Measurements from ENCODE around the gene DSC3. TPM values are rescaled to one million over a fixed set of nuclear protein-coding genes. Genes with fewer than 3 reads are reported as not detected.
A peak's percentile ranks its signal among the peaks of the same experiment; 100 is the strongest.

The DSC3 gene
- total RNA-seq, 1 donor from 2014 or later: 0.47 TPM

GRCh38 chr18:30945761-30946160 lies 96.8 kb downstream of the DSC3 start:
- H3K27ac Mint-ChIP-seq (ENCODE audit: unreplicated experiment): no peak overlapping the region
- H3K4me3 Mint-ChIP-seq (ENCODE audit: unreplicated experiment): no peak overlapping the region
- no peak for DNase-seq
- H3K4me1 Mint-ChIP-seq (ENCODE audit: low read depth, unreplicated experiment): peaks cover 7% of the 10 kb centered on the region
- peaks cover 7% of the 10 kb centered on the region for H3K36me3 Mint-ChIP-seq (ENCODE audit: unreplicated experiment)
- no peak for TF ChIP-seq CTCF (IDR thresholded peaks at IDR 0.05; ENCODE audit: partially characterized antibody, unreplicated experiment)
- peaks cover 5% of the 10 kb centered on the region for H3K9me3 Mint-ChIP-seq (ENCODE audit: unreplicated experiment)
- H3K27me3 Mint-ChIP-seq (ENCODE audit: unreplicated experiment): no peaks in the 10 kb centered on the region

GRCh38 chr18:30944773-30945417 lies 97.6 kb downstream of the DSC3 start:
- Mint-ChIP-seq H3K36me3 (ENCODE audit: unreplicated experiment) (peaks cover 7% of the 10 kb centered on the region), H3K27me3 (ENCODE audit: unreplicated experiment) (no peaks in the 10 kb centered on the region), H3K4me1 (ENCODE audit: low read depth, unreplicated experiment) (peaks cover 7% of the 10 kb centered on the region), H3K9me3 (ENCODE audit: unreplicated experiment) (peaks cover 5% of the 10 kb centered on the region), H3K27ac (ENCODE audit: unreplicated experiment) (peak overlapping the region; percentile 12), H3K4me3 (ENCODE audit: unreplicated experiment) (no peak overlapping the region)
- no peak for DNase-seq
- TF ChIP-seq CTCF (IDR thresholded peaks at IDR 0.05; ENCODE audit: partially characterized antibody, unreplicated experiment): no peak

- no peaks in the 10 kb centered on the region for H3K27me3 Mint-ChIP-seq (ENCODE audit: unreplicated experiment)
- H3K9me3 Mint-ChIP-seq (ENCODE audit: unreplicated experiment): peaks cover 5% of the 10 kb centered on the region
- H3K4me3 Mint-ChIP-seq (ENCODE audit: unreplicated experiment): no peak overlapping the region
- peaks cover 7% of the 10 kb centered on the region for H3K36me3 Mint-ChIP-seq (ENCODE audit: unreplicated experiment)
- no peak for TF ChIP-seq CTCF (IDR thresholded peaks at IDR 0.05; ENCODE audit: partially characterized antibody, unreplicated experiment)
- H3K4me1 Mint-ChIP-seq (ENCODE audit: low read depth, unreplicated experiment): peaks cover 7% of the 10 kb centered on the region
- H3K27ac Mint-ChIP-seq (ENCODE audit: unreplicated experiment): no peak overlapping the region
- no peak for DNase-seq
These were observed 101.5 kb downstream of the DSC3 start for GRCh38 chr18:30940952-30941539.

Other genes starting within 250 kb of the DSC3 start
- 31.4 TPM for gene DSC2, start 59.7 kb upstream of the DSC3 start, total RNA-seq (ENCODE audit: unreplicated experiment)
- gene DSC1, start 120.1 kb upstream of the DSC3 start, total RNA-seq (ENCODE audit: unreplicated experiment): not detected

Data from glutamatergic neuron (in vitro differentiated cells).